ENCODE results near the gene PPTC7.
"Not testable (repeated sequence)": the region's sequence is repeated elsewhere in the genome, so short reads cannot be mapped to it uniquely, and the experiment has no call there.

DNA sequence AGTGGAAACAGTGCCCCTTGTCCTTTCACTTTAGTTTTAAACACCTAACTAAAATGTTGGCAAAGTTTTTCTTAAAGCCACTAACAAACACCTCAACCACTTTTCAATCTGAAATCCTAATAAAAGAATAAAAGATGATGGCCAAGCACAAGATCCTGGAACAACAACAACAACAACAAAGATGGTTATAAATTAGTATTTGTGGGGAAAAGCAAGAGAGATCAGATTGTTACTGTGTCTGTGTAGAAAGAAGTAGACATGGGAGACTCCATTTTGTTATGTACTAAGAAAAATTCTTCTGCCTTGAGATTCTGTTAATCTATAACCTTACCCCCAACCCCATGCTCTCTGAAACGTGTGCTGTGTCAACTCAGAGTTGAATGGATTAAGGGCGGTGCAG is 13.3 kb downstream of the PPTC7 start:
- not testable (repeated sequence) for TF ChIP-seq EZH2 (IDR thresholded peaks at IDR 0.05; ENCODE audit: low read length, missing control alignments)
- TF ChIP-seq, protein P1, sequence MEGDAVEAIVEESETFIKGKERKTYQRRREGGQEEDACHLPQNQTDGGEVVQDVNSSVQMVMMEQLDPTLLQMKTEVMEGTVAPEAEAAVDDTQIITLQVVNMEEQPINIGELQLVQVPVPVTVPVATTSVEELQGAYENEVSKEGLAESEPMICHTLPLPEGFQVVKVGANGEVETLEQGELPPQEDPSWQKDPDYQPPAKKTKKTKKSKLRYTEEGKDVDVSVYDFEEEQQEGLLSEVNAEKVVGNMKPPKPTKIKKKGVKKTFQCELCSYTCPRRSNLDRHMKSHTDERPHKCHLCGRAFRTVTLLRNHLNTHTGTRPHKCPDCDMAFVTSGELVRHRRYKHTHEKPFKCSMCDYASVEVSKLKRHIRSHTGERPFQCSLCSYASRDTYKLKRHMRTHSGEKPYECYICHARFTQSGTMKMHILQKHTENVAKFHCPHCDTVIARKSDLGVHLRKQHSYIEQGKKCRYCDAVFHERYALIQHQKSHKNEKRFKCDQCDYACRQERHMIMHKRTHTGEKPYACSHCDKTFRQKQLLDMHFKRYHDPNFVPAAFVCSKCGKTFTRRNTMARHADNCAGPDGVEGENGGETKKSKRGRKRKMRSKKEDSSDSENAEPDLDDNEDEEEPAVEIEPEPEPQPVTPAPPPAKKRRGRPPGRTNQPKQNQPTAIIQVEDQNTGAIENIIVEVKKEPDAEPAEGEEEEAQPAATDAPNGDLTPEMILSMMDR (conservative IDR thresholded peaks at IDR 0.05 in 1 of 2, IDR thresholded peaks at IDR 0.05 in 1 of 2; ENCODE audit: low read depth in 1 of 2, low read length in 2 of 2) = not testable (repeated sequence)

All from fibroblast of lung (primary cell).